ENCODE data around the gene CHGA. TPM values are rescaled to one million over a fixed set of nuclear protein-coding genes. Genes with fewer than 3 reads are reported as not detected.

CHGA gene
- total RNA-seq, 1 donor from 2014 or later: not detected

GRCh38 chr14:92973261-92973797 is 50.4 kb downstream of the CHGA start:
- TF ChIP-seq CTCF (IDR thresholded peaks at IDR 0.05): peak; percentile 73
- Mint-ChIP-seq H3K36me3 (ENCODE audit: low read depth) (peaks cover 10% of the 10 kb centered on the region), H3K27me3 (ENCODE audit: low read depth) (no peaks in the 10 kb centered on the region), H3K9me3 (ENCODE audit: low read depth) (peaks cover 10% of the 10 kb centered on the region), H3K4me3 (ENCODE audit: unreplicated experiment) (no peak overlapping the region), H3K27ac (ENCODE audit: unreplicated experiment) (no peak overlapping the region), H3K4me1 (ENCODE audit: low read depth) (peaks cover 5% of the 10 kb centered on the region)
- DNase-seq (ENCODE audit: low spot score): peak; percentile 59

- no peak for TF ChIP-seq CTCF (IDR thresholded peaks at IDR 0.05)
- no peak overlapping the region for H3K4me3 Mint-ChIP-seq (ENCODE audit: unreplicated experiment)
- H3K27me3 Mint-ChIP-seq (ENCODE audit: low read depth): no peaks in the 10 kb centered on the region
- DNase-seq (ENCODE audit: low spot score): peak; percentile 83
- no peak overlapping the region for H3K27ac Mint-ChIP-seq (ENCODE audit: unreplicated experiment)
- peaks cover 5% of the 10 kb centered on the region for H3K4me1 Mint-ChIP-seq (ENCODE audit: low read depth)
- peaks cover 10% of the 10 kb centered on the region for H3K9me3 Mint-ChIP-seq (ENCODE audit: low read depth)
- peaks cover 10% of the 10 kb centered on the region for H3K36me3 Mint-ChIP-seq (ENCODE audit: low read depth)
These were observed 50.9 kb downstream of the CHGA start for GRCh38 chr14:92973798-92974372.

GRCh38 chr14:92974541-92975345 is 51.8 kb downstream of the CHGA start:
- no peak for TF ChIP-seq CTCF (IDR thresholded peaks at IDR 0.05)
- H3K4me1 Mint-ChIP-seq (ENCODE audit: low read depth): peaks cover 5% of the 10 kb centered on the region
- H3K9me3 Mint-ChIP-seq (ENCODE audit: low read depth): peaks cover 17% of the 10 kb centered on the region
- peak; percentile 62 for DNase-seq (ENCODE audit: low spot score)
- no peaks in the 10 kb centered on the region for H3K27me3 Mint-ChIP-seq (ENCODE audit: low read depth)
- H3K36me3 Mint-ChIP-seq (ENCODE audit: low read depth): peaks cover 16% of the 10 kb centered on the region
- no peak overlapping the region for H3K27ac Mint-ChIP-seq (ENCODE audit: unreplicated experiment)
- H3K4me3 Mint-ChIP-seq (ENCODE audit: unreplicated experiment): no peak overlapping the region

- TF ChIP-seq CTCF (IDR thresholded peaks at IDR 0.05): no peak
- H3K36me3 Mint-ChIP-seq (ENCODE audit: low read depth): peaks cover 16% of the 10 kb centered on the region
- H3K4me1 Mint-ChIP-seq (ENCODE audit: low read depth): peaks cover 5% of the 10 kb centered on the region
- H3K27me3 Mint-ChIP-seq (ENCODE audit: low read depth): no peaks in the 10 kb centered on the region
- peaks cover 17% of the 10 kb centered on the region for H3K9me3 Mint-ChIP-seq (ENCODE audit: low read depth)
- no peak overlapping the region for H3K4me3 Mint-ChIP-seq (ENCODE audit: unreplicated experiment)
- DNase-seq (ENCODE audit: low spot score): peak; percentile 15
- H3K27ac Mint-ChIP-seq (ENCODE audit: unreplicated experiment): no peak overlapping the region
These were observed 53.3 kb downstream of the CHGA start for GRCh38 chr14:92976268-92976667.

GRCh38 chr14:92978229-92979021 is 55.5 kb downstream of the CHGA start:
- no peaks in the 10 kb centered on the region for H3K27me3 Mint-ChIP-seq (ENCODE audit: low read depth)
- no peak overlapping the region for H3K27ac Mint-ChIP-seq (ENCODE audit: unreplicated experiment)
- TF ChIP-seq CTCF (IDR thresholded peaks at IDR 0.05): no peak
- peaks cover under 1% of the 10 kb centered on the region for H3K4me1 Mint-ChIP-seq (ENCODE audit: low read depth)
- H3K36me3 Mint-ChIP-seq (ENCODE audit: low read depth): peaks cover 19% of the 10 kb centered on the region
- DNase-seq (ENCODE audit: low spot score): peak; percentile 37
- H3K4me3 Mint-ChIP-seq (ENCODE audit: unreplicated experiment): no peak overlapping the region
- H3K9me3 Mint-ChIP-seq (ENCODE audit: low read depth): peaks cover 15% of the 10 kb centered on the region
